NCI-H2196 (cell line): ENCODE measurements around the gene HBA2.
"Not testable (repeated sequence)": the region's sequence is repeated elsewhere in the genome, so short reads cannot be mapped to it uniquely, and the experiment has no call there.

ENCODE experiments used
- DNase-seq: peaks from one replicate; lab custom pipeline; 2025; ENCODE audit not compliant: unreplicated experiment; lab: John Stamatoyannopoulos, UW

The HBA2 gene

GRCh38 chr16:191831-192230, 19.2 kb downstream of the HBA2 start:
- DNase-seq, result no peak

GRCh38 chr16:192686-193085, 20.0 kb downstream of the HBA2 start:
- no peak for DNase-seq

GRCh38 chr16:193441-193840, 20.8 kb downstream of the HBA2 start:
- DNase-seq, result no peak

DNA sequence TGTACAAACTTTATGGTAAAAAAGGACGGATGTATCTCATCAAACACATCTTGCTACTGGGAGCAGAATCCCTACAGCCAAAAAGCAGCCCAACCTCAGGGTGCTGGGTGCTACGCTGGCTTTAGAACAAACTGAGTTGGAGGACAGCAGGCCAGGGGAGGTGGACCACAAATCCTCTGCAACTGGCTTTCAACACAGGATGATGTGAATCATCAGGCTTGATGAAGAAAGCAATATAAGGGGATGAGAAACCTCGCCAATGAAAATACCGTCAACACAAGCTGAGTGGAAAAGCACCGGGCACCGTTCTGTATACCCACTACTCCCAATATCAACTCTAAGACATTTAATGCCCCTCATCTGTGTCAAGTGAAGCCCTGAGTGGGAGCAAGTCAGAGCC, 21.8 kb downstream of the HBA2 start:
- no peak for DNase-seq

DNA sequence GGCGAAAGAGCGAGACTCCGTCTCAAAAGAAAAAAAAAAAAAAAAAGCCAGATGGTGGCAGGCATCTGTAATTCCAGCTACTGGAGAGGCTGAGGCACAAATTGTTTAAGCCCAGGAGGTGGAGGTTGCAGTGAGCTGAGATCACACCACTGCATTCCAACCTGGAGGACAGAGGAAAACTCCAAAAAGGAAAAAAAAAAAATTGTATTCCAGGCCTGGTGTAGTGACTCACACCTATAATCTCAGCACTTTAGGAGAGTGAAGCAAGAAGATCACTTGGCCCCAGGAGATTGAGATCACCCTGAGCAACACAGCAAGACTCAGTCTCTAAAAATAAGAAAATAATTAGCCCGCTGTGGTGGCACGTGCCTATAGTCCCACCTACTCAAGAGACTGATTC, 27.7 kb downstream of the HBA2 start:
- no peak for DNase-seq

- DNase-seq, result no peak
These were observed 30.6 kb downstream of the HBA2 start for GRCh38 chr16:203246-203645.

DNA sequence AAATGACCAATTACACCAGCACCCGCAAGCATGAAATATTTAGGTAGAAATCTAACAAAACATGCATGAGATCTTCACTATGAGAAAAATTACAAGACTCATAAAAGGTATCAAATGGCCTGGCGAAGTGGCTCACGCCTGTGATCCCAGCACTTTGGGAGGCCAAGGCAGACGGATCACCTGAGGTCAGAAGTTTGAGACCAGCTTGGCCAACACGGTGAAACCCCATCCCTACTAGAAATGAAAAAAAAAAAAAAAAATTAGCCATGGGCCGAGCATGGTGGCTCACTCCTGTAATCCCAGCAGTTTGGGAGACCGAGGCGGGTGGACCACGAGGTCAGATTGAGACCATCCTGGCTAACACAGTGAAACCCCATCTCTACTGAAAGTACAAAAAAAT, 31.4 kb downstream of the HBA2 start:
- not testable (repeated sequence) for DNase-seq

DNA sequence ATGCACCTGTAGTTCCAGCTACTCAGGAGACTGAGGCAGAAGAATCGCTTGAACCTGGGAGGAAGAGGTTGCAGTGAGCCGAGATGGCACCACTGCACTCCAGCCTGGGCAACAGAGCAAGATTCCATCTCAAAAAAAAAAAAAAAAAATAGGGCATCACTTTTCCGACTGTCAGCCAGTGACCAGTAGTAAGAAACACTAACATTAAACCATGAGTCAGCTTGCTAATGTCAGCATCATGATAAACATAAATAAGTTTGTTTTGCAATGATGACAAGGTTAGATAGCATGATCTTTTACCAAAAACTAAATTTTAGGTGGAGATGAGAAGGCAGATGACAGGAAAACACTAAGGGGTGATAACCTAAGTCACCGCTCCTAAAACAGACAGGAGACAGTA, 36.7 kb downstream of the HBA2 start:
- DNase-seq, result not testable (repeated sequence)

- DNase-seq, result not testable (repeated sequence)
These were observed 39.0 kb downstream of the HBA2 start for GRCh38 chr16:211631-212180.

GRCh38 chr16:212999-213398, 40.3 kb downstream of the HBA2 start:
- DNase-seq, result no peak

GRCh38 chr16:220021-220420, 47.3 kb downstream of the HBA2 start:
- no peak for DNase-seq
